Esophagus muscularis mucosa (tissue), 3 donors: ENCODE results near the gene PDE4D.

Experiments
- CTCF ChIP-seq, 3 experiments: fragments of 200-600 bp in 2 of 3; fragments of 450-650 bp in 1 of 3; sonication (generic) in 2 of 3; IDR thresholded peaks; one replicate each; pipeline ENCODE4 v1.5.1; 2017 to 2019; ENCODE audit warnings: antibody characterized with exemption in 3 of 3, mild to moderate bottlenecking in 2 of 3, moderate library complexity in 1 of 3
- POLR2A ChIP-seq: fragments of 450-650 bp; IDR thresholded peaks from one replicate; pipeline ENCODE4 v1.6.1; 2017; ENCODE audit warnings: antibody characterized with exemption, moderate library complexity, mild to moderate bottlenecking, low read depth

- no peak for TF ChIP-seq CTCF (IDR thresholded peaks at IDR 0.05)
- no peak for TF ChIP-seq POLR2A
Measured at GRCh38 chr5:59140133-59140532, 753.4 kb downstream of the PDE4D start.
